ENCODE measurements around the gene MTG2.

GRCh38 chr20:62236766-62237513, 54.1 kb downstream of the MTG2 start:
- TF ChIP-seq TAF1 (conservative IDR thresholded peaks at IDR 0.05): no peak
- no peak for TF ChIP-seq CTCF (IDR thresholded peaks at IDR 0.05; ENCODE audit: low read depth, low read length, missing input control)
- TF ChIP-seq, protein P1, sequence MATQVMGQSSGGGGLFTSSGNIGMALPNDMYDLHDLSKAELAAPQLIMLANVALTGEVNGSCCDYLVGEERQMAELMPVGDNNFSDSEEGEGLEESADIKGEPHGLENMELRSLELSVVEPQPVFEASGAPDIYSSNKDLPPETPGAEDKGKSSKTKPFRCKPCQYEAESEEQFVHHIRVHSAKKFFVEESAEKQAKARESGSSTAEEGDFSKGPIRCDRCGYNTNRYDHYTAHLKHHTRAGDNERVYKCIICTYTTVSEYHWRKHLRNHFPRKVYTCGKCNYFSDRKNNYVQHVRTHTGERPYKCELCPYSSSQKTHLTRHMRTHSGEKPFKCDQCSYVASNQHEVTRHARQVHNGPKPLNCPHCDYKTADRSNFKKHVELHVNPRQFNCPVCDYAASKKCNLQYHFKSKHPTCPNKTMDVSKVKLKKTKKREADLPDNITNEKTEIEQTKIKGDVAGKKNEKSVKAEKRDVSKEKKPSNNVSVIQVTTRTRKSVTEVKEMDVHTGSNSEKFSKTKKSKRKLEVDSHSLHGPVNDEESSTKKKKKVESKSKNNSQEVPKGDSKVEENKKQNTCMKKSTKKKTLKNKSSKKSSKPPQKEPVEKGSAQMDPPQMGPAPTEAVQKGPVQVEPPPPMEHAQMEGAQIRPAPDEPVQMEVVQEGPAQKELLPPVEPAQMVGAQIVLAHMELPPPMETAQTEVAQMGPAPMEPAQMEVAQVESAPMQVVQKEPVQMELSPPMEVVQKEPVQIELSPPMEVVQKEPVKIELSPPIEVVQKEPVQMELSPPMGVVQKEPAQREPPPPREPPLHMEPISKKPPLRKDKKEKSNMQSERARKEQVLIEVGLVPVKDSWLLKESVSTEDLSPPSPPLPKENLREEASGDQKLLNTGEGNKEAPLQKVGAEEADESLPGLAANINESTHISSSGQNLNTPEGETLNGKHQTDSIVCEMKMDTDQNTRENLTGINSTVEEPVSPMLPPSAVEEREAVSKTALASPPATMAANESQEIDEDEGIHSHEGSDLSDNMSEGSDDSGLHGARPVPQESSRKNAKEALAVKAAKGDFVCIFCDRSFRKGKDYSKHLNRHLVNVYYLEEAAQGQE (IDR thresholded peaks at IDR 0.05): no peak
- TF ChIP-seq, protein P2, sequence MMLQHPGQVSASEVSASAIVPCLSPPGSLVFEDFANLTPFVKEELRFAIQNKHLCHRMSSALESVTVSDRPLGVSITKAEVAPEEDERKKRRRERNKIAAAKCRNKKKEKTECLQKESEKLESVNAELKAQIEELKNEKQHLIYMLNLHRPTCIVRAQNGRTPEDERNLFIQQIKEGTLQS (IDR thresholded peaks at IDR 0.05): no peak
- TF ChIP-seq, protein P3, sequence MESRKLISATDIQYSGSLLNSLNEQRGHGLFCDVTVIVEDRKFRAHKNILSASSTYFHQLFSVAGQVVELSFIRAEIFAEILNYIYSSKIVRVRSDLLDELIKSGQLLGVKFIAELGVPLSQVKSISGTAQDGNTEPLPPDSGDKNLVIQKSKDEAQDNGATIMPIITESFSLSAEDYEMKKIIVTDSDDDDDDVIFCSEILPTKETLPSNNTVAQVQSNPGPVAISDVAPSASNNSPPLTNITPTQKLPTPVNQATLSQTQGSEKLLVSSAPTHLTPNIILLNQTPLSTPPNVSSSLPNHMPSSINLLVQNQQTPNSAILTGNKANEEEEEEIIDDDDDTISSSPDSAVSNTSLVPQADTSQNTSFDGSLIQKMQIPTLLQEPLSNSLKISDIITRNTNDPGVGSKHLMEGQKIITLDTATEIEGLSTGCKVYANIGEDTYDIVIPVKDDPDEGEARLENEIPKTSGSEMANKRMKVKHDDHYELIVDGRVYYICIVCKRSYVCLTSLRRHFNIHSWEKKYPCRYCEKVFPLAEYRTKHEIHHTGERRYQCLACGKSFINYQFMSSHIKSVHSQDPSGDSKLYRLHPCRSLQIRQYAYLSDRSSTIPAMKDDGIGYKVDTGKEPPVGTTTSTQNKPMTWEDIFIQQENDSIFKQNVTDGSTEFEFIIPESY (IDR thresholded peaks at IDR 0.05): no peak
- no peak for TF ChIP-seq SP1 (IDR thresholded peaks at IDR 0.05)
- TF ChIP-seq FOXA2 (IDR thresholded peaks at IDR 0.05): no peak

All from liver (tissue), 3 donors.